Fibroblast of lung (primary cell): ENCODE results near the gene NKTR. TPM values are rescaled to one million over a fixed set of nuclear protein-coding genes. Genes with fewer than 3 reads are reported as not detected.

Source experiments
- DNase-seq, 2 donors: peaks; one replicate each; pipeline versions ENCODE4 v3.0.0 to v3.0.0-alpha.2; 2010; ENCODE audit warnings: low read depth in 2 of 2
- H2AFZ ChIP-seq: 2 replicates; pipeline ENCODE4 v1.5.1; 2012; ENCODE audit warnings: low read length, control low read depth, inconsistent platforms
- H3K27ac ChIP-seq: 2 replicates; pipeline ENCODE4 v1.5.1; 2011; ENCODE audit warnings: low read length, control low read depth; ENCODE audit not compliant: insufficient read depth
- H3K27me3 ChIP-seq: 2 replicates; pipeline ENCODE4 v1.5.1; 2011; ENCODE audit warnings: mild to moderate bottlenecking, low read length; ENCODE audit not compliant: control insufficient read depth, insufficient read depth
- H3K36me3 ChIP-seq: 2 replicates; pipeline ENCODE4 v1.5.1; 2011; ENCODE audit warnings: low read length; ENCODE audit not compliant: control insufficient read depth, insufficient read depth
- H3K4me1 ChIP-seq: 2 replicates; pipeline ENCODE4 v1.5.1; 2011; ENCODE audit warnings: low read length; ENCODE audit not compliant: control insufficient read depth, insufficient read depth; ENCODE audit errors: extremely low read depth
- H3K4me2 ChIP-seq: 2 replicates; pipeline ENCODE4 v1.5.1; 2011; ENCODE audit warnings: low read length, control low read depth; ENCODE audit not compliant: insufficient read depth; ENCODE audit errors: extremely low read depth
- H3K4me3 ChIP-seq, 4 experiments: fragments of 200-600 bp in 1 of 4; sonication (generic) in 1 of 4; replicated peaks in 1 of 4; 2 replicates each; pipeline ENCODE4 v1.5.1; 2011 to 2016; ENCODE audit warnings: low read length in 4 of 4, low read depth in 3 of 4, mild to moderate bottlenecking in 3 of 4, control low read depth in 2 of 4, inconsistent platforms in 1 of 4, mixed read lengths in 1 of 4; ENCODE audit not compliant: insufficient read depth in 1 of 4; ENCODE audit errors: control extremely low read depth in 1 of 4
- H3K79me2 ChIP-seq: 2 replicates; pipeline ENCODE4 v1.5.1; 2012; ENCODE audit warnings: mild to moderate bottlenecking, low read length, inconsistent platforms; ENCODE audit not compliant: control insufficient read depth, insufficient read depth
- H3K9ac ChIP-seq: 2 replicates; pipeline ENCODE4 v1.5.1; 2011; ENCODE audit warnings: mild to moderate bottlenecking, low read length, control low read depth; ENCODE audit not compliant: insufficient read depth
- H3K9me3 ChIP-seq: 2 replicates; pipeline ENCODE4 v1.5.1; 2012; ENCODE audit warnings: low read depth, low read length; ENCODE audit not compliant: control insufficient read depth, insufficient read depth
- H4K20me1 ChIP-seq: 2 replicates; pipeline ENCODE4 v1.5.1; 2011; ENCODE audit warnings: low read length; ENCODE audit not compliant: control insufficient read depth, insufficient read depth; ENCODE audit errors: extremely low read depth
- EZH2 ChIP-seq: IDR thresholded peaks from 2 replicates; pipeline ENCODE4 v1.5.1; 2012; ENCODE audit warnings: low read length, control low read depth, mild to moderate bottlenecking; ENCODE audit errors: missing control alignments
- polyA plus RNA-seq, 2 donors: library from polyadenylated mRNA; depleted of rRNA in 1 of 2; stranded (reverse) in 1 of 2; unstranded in 1 of 2; fragments of >200 nt; gene quantifications; 2 replicates each; pipeline ENCODE4 v1.2.1, GENCODE V29; 2011 to 2012; ENCODE audit warnings: missing spikeins in 1 of 2
- total RNA-seq: library from RNA; depleted of rRNA; stranded (reverse); fragments of >200 nt; gene quantifications from 2 replicates; pipeline ENCODE4 v1.2.1, GENCODE V29; 2014
- TF ChIP-seq, protein P1 (sequence below), 2 donors: IDR thresholded peaks in 1 of 2; conservative IDR thresholded peaks in 1 of 2; 1 replicate in 1 of 2; 2 replicates in 1 of 2; pipeline ENCODE4 v1.5.1; 2011 to 2012; ENCODE audit warnings: low read length in 2 of 2, control low read depth in 1 of 2, inconsistent platforms in 1 of 2, low read depth in 1 of 2, mild to moderate bottlenecking in 1 of 2

Gene NKTR
- total and polyA plus RNA-seq, 2 donors (not counting 1 experiment from before 2014, with no cell fraction given): 26.4 to 44.6 TPM

DNA sequence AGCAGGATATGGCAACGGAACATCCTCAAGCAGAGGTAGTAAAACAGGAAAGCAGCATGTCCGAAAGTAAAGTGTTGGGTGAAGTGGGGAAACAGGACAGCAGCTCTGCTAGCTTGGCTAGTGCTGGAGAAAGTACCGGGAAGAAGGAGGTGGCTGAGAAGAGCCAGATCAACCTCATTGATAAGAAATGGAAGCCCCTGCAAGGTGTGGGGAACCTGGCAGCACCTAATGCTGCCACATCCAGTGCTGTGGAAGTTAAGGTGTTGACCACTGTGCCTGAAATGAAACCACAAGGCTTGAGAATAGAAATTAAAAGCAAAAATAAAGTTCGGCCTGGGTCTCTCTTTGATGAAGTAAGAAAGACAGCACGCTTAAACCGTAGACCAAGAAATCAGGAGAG, 38.7 kb downstream of the NKTR start:
- Histone ChIP-seq H3K4me3 (no peak overlapping the region), H3K4me1 (no peaks in the 10 kb centered on the region), H3K9me3 (no peaks in the 10 kb centered on the region), H3K4me2 (no peak overlapping the region), H3K27me3 (no peaks in the 10 kb centered on the region), H2AFZ (no peak overlapping the region), H3K9ac (no peak overlapping the region), H4K20me1 (no peaks in the 10 kb centered on the region), H3K27ac (no peak overlapping the region), H3K79me2 (peaks cover 5% of the 10 kb centered on the region), H3K36me3 (peaks cover 30% of the 10 kb centered on the region)
- DNase-seq: no peak
- TF ChIP-seq, protein P1, sequence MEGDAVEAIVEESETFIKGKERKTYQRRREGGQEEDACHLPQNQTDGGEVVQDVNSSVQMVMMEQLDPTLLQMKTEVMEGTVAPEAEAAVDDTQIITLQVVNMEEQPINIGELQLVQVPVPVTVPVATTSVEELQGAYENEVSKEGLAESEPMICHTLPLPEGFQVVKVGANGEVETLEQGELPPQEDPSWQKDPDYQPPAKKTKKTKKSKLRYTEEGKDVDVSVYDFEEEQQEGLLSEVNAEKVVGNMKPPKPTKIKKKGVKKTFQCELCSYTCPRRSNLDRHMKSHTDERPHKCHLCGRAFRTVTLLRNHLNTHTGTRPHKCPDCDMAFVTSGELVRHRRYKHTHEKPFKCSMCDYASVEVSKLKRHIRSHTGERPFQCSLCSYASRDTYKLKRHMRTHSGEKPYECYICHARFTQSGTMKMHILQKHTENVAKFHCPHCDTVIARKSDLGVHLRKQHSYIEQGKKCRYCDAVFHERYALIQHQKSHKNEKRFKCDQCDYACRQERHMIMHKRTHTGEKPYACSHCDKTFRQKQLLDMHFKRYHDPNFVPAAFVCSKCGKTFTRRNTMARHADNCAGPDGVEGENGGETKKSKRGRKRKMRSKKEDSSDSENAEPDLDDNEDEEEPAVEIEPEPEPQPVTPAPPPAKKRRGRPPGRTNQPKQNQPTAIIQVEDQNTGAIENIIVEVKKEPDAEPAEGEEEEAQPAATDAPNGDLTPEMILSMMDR (conservative IDR thresholded peaks at IDR 0.05 in 1 of 2, IDR thresholded peaks at IDR 0.05 in 1 of 2; ENCODE audit: low read depth in 1 of 2, low read length in 2 of 2): no peak
- no peak for TF ChIP-seq EZH2

DNA sequence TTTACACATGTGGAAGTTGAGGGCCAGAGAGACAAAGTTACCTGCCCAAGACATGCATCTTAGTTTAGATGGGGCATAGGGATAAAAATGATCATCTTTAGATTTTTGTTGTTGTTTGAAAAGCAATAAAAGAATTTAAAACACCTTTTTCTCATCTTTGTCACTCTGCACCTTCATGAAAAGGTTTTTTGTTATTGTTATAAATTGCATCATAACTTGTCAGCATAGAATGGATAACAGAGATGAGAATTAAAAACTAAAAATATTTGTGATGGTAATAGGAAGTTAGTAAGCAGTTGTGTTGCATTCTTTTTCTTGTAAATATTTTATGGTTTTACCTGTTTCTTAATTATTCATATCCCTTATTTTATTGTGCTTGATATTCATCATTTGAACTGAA, 39.6 kb downstream of the NKTR start:
- no peak overlapping the region for H3K9ac ChIP-seq
- no peak overlapping the region for H3K4me2 ChIP-seq
- H2AFZ ChIP-seq: no peak overlapping the region
- H3K4me1 ChIP-seq: no peaks in the 10 kb centered on the region
- H3K9me3 ChIP-seq: no peaks in the 10 kb centered on the region
- peaks cover 34% of the 10 kb centered on the region for H3K36me3 ChIP-seq
- no peaks in the 10 kb centered on the region for H3K27me3 ChIP-seq
- H3K4me3 ChIP-seq: no peak overlapping the region
- no peak for DNase-seq
- H3K79me2 ChIP-seq: peaks cover 5% of the 10 kb centered on the region
- no peak overlapping the region for H3K27ac ChIP-seq
- TF ChIP-seq, protein P1 (conservative IDR thresholded peaks at IDR 0.05 in 1 of 2, IDR thresholded peaks at IDR 0.05 in 1 of 2; ENCODE audit: low read depth in 1 of 2, low read length in 2 of 2): no peak
- no peak for TF ChIP-seq EZH2
- no peaks in the 10 kb centered on the region for H4K20me1 ChIP-seq

DNA sequence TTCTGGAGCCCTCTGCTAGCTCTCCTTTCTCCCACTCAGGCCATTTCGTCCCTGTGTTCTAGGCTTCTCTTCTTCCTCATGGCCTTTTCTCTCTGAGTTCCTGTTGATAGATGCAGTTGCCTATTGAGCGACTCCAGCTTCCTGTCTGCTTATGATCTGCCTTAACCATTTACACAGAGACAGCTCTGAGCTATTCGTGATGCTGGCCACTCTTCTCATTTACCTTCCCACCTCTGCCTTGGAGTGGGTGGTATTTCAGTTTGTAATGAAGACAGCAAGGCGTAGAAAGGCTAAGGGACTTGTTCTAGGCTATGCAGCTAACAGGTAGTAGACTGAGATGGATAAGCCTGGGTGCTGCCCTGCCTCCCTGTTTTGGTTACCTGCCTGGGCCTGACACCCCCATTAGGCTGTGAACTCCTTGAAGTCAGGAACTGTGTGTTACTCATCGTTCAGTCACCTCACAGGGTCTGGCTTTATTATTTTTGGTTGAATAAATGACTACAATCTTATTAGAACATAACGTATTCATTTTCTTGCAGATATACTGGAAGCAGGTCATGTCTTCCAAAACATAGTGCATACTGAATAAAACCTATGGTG, 40.4 kb downstream of the NKTR start:
- Histone ChIP-seq H4K20me1 (no peaks in the 10 kb centered on the region), H2AFZ (no peak overlapping the region), H3K9me3 (no peaks in the 10 kb centered on the region), H3K4me1 (no peaks in the 10 kb centered on the region), H3K9ac (no peak overlapping the region), H3K4me3 (no peak overlapping the region), H3K79me2 (peaks cover 5% of the 10 kb centered on the region), H3K27me3 (no peaks in the 10 kb centered on the region), H3K36me3 (peaks cover 34% of the 10 kb centered on the region), H3K4me2 (no peak overlapping the region), H3K27ac (no peak overlapping the region)
- TF ChIP-seq, protein P1 (conservative IDR thresholded peaks at IDR 0.05 in 1 of 2, IDR thresholded peaks at IDR 0.05 in 1 of 2; ENCODE audit: low read depth in 1 of 2, low read length in 2 of 2): no peak
- TF ChIP-seq EZH2: no peak
- no peak for DNase-seq
